ENCODE data around the gene RAPGEF5. TPM values are rescaled to one million over a fixed set of nuclear protein-coding genes. Genes with fewer than 3 reads are reported as not detected.

The RAPGEF5 gene
- total and polyA plus RNA-seq, 4 donors = 7.1 to 54.8 (median 13.0) TPM

- no peak for TF ChIP-seq NR2F2 (IDR thresholded peaks at IDR 0.05)
- no peak for TF ChIP-seq FOXA2 (IDR thresholded peaks at IDR 0.05)
- no peak for TF ChIP-seq ZBTB33 (IDR thresholded peaks at IDR 0.05)
- TF ChIP-seq FOXA1 (IDR thresholded peaks at IDR 0.05) = no peak
- no peak for TF ChIP-seq RXRA (IDR thresholded peaks at IDR 0.05)
- TF ChIP-seq REST (IDR thresholded peaks at IDR 0.05) = no peak
- no peak for TF ChIP-seq TAF1 (conservative IDR thresholded peaks at IDR 0.05)
- no peak for TF ChIP-seq CTCF (IDR thresholded peaks at IDR 0.05; ENCODE audit: low read depth, low read length, missing input control)
- no peak for TF ChIP-seq GABPA (IDR thresholded peaks at IDR 0.05 in 1 of 2, conservative IDR thresholded peaks at IDR 0.05 in 1 of 2)
- TF ChIP-seq HNF4G (IDR thresholded peaks at IDR 0.05) = no peak
- Histone ChIP-seq H3K4me3 (ENCODE audit: low read depth in 1 of 3, low read length in 3 of 3) (no peak overlapping the region), H3K9ac (ENCODE audit: low read depth in 1 of 2, low read length in 2 of 2) (no peak overlapping the region), H3K36me3 (ENCODE audit: control insufficient read depth in 4 of 4, insufficient read depth in 3 of 4, low read depth in 1 of 4, low read length in 3 of 4) (peaks cover 0 to 3% (median 0%) of the 10 kb centered on the region in 4 donors), H3K27me3 (ENCODE audit: control insufficient read depth in 4 of 4, insufficient read depth in 4 of 4, low read length in 3 of 4) (no peaks in the 10 kb centered on the region), H3K27ac (ENCODE audit: low read depth in 1 of 2, low read length in 2 of 2) (no peak overlapping the region), H3K4me1 (ENCODE audit: control insufficient read depth in 4 of 4, insufficient read depth in 4 of 4, low read length in 3 of 4) (peaks cover 0 to 6% (median 0%) of the 10 kb centered on the region in 4 donors), H3K9me3 (ENCODE audit: control insufficient read depth in 4 of 4, low read length in 3 of 4) (no peaks in the 10 kb centered on the region)
- no peak for DNase-seq (ENCODE audit: low spot score)
- WGBS = 86% methylated on average over 4 of the region's 4 CpGs
Observed at GRCh38 chr7:22271311-22271710, 85.6 kb downstream of the RAPGEF5 start.

GRCh38 chr7:22270371-22270770, 86.6 kb downstream of the RAPGEF5 start:
- DNase-seq (ENCODE audit: low spot score) = no peak
- Histone ChIP-seq H3K4me1 (ENCODE audit: control insufficient read depth in 4 of 4, insufficient read depth in 4 of 4, low read length in 3 of 4) (peaks cover 0 to 6% (median 0%) of the 10 kb centered on the region in 4 donors), H3K36me3 (ENCODE audit: control insufficient read depth in 4 of 4, insufficient read depth in 3 of 4, low read depth in 1 of 4, low read length in 3 of 4) (peaks cover 0 to 3% (median 0%) of the 10 kb centered on the region in 4 donors), H3K27ac (ENCODE audit: low read depth in 1 of 2, low read length in 2 of 2) (no peak overlapping the region), H3K4me3 (ENCODE audit: low read depth in 1 of 3, low read length in 3 of 3) (no peak overlapping the region), H3K27me3 (ENCODE audit: control insufficient read depth in 4 of 4, insufficient read depth in 4 of 4, low read length in 3 of 4) (no peaks in the 10 kb centered on the region), H3K9me3 (ENCODE audit: control insufficient read depth in 4 of 4, low read length in 3 of 4) (no peaks in the 10 kb centered on the region), H3K9ac (ENCODE audit: low read depth in 1 of 2, low read length in 2 of 2) (no peak overlapping the region)
- TF ChIP-seq FOXA2 (IDR thresholded peaks at IDR 0.05) = no peak
- no peak for TF ChIP-seq GABPA (IDR thresholded peaks at IDR 0.05 in 1 of 2, conservative IDR thresholded peaks at IDR 0.05 in 1 of 2)
- no peak for TF ChIP-seq REST (IDR thresholded peaks at IDR 0.05)
- no peak for TF ChIP-seq MAX (IDR thresholded peaks at IDR 0.05)
